ENCODE results near the gene LEKR1. TPM values are rescaled to one million over a fixed set of nuclear protein-coding genes. Genes with fewer than 3 reads are reported as not detected.

Gene LEKR1
- total and polyA plus RNA-seq, 2 of the 13 experiments (the other 11 are each of a cell fraction or from before 2014, with no cell fraction given) = 0.49 to 1.5 TPM

- Histone ChIP-seq H3K36me3 (replicated peaks in 1 of 2; ENCODE audit: control insufficient read depth in 1 of 2, insufficient read depth in 2 of 2, low read length in 2 of 2) (no peaks in the 10 kb centered on the region), H3K4me2 (ENCODE audit: low read depth, low read length) (no peak overlapping the region), H3K27me3 (ENCODE audit: control insufficient read depth in 1 of 2, insufficient read depth in 2 of 2, low read length in 2 of 2) (0 out of 5 replicates have a peak, but pooled peaks cover 0 to 1% of the 10 kb centered on the region in 2 experiments), H3K79me2 (ENCODE audit: insufficient read depth, low read length) (no peaks in the 10 kb centered on the region), H3K4me3 (replicated peaks in 1 of 3; ENCODE audit: insufficient read depth in 1 of 3, low read depth in 2 of 3, low read length in 3 of 3) (no peak overlapping the region), H3K9ac (ENCODE audit: insufficient read depth, low read depth, low read length) (no peak overlapping the region), H3K27ac (ENCODE audit: extremely low read length, insufficient read depth, low read length) (no peak overlapping the region), H3K9me3 (ENCODE audit: low read length) (no peaks in the 10 kb centered on the region), H4K20me1 (ENCODE audit: insufficient read depth, low read length) (no peaks in the 10 kb centered on the region), H3K4me1 (ENCODE audit: insufficient read depth, low read length) (no peaks in the 10 kb centered on the region), H2AFZ (ENCODE audit: low read length) (no peak overlapping the region)
- intact Hi-C loops (cut with micrococcal nuclease; ENCODE audit: unreplicated experiment) (no loop called here), in situ Hi-C loops (cut with HindIII; ENCODE audit: extremely low pct_ligation_motif_present, low pct_unique_long_range_greater_than_20kb) (no loop called here)
- ATAC-seq = no peak
- no peak for FAIRE-seq
- TF ChIP-seq ETV5 (CRISPR knock-in tag; IDR thresholded peaks at IDR 0.05; ENCODE audit: borderline replicate concordance) (no peak), FOSL1 (CRISPR knock-in tag; IDR thresholded peaks at IDR 0.05; ENCODE audit: borderline replicate concordance) (no peak), EED (CRISPR knock-in tag; IDR thresholded peaks at IDR 0.05) (no peak), ZNF430 (CRISPR knock-in tag; IDR thresholded peaks at IDR 0.05) (no peak), BATF2 (CRISPR knock-in tag; IDR thresholded peaks at IDR 0.05) (no peak), CBX5 (CRISPR knock-in tag; IDR thresholded peaks at IDR 0.05; ENCODE audit: borderline replicate concordance) (no peak), ZNF577 (CRISPR knock-in tag; IDR thresholded peaks at IDR 0.05; ENCODE audit: borderline replicate concordance, low read depth) (no peak)
- ChIA-PET POLR2A (no interaction called here), CTCF (ENCODE audit: low intra/inter-chr PET ratio, low total read pairs) (no interaction called here)
- BruUV-seq (replicated peaks) = no TSS peak
- no peak for DNase-seq (ENCODE audit: low spot score)
- whole genome bisulfite sequencing (ENCODE audit: low lambda C conversion rate) = 26% methylated on average over 4 of the region's 4 CpGs
These were observed 115.2 kb downstream of the LEKR1 start for GRCh38 chr3:156941311-156941710.

- FAIRE-seq (no peak), ATAC-seq (no peak), DNase-seq (ENCODE audit: low spot score) (no peak)
- no peak overlapping the region for H3K27ac ChIP-seq (ENCODE audit: extremely low read length, insufficient read depth, low read length)
- no peak for TF ChIP-seq MEF2D (CRISPR knock-in tag; IDR thresholded peaks at IDR 0.05)
- no peak for TF ChIP-seq AGO1 (IDR thresholded peaks at IDR 0.05; ENCODE audit: low read depth, low read length, poor library complexity, severe bottlenecking)
- no peak for TF ChIP-seq MAF1 (CRISPR knock-in tag; IDR thresholded peaks at IDR 0.05; ENCODE audit: borderline replicate concordance)
- TF ChIP-seq EHMT2 (IDR thresholded peaks at IDR 0.05; ENCODE audit: borderline replicate concordance, low read depth, low read length) = no peak
- no peak for TF ChIP-seq ZNF331 (CRISPR knock-in tag; IDR thresholded peaks at IDR 0.05)
- TF ChIP-seq ZNF362 (CRISPR knock-in tag; IDR thresholded peaks at IDR 0.05; ENCODE audit: borderline replicate concordance) = no peak
- TF ChIP-seq TOE1 (CRISPR knock-in tag; IDR thresholded peaks at IDR 0.05) = no peak
- TF ChIP-seq PRMT3 (CRISPR knock-in tag; IDR thresholded peaks at IDR 0.05; ENCODE audit: borderline replicate concordance, low read depth) = no peak
- TF ChIP-seq RBM22 (optimal IDR thresholded peaks at IDR 0.05; ENCODE audit: low read length) = no peak
- whole genome bisulfite sequencing (ENCODE audit: low lambda C conversion rate) = 31% methylated on average over 2 of the region's 2 CpGs
- H2AFZ ChIP-seq (ENCODE audit: low read length) = no peak overlapping the region
- CTCF ChIA-PET (ENCODE audit: low intra/inter-chr PET ratio, low total read pairs) = no interaction called here
- in situ Hi-C loops (cut with HindIII; ENCODE audit: extremely low pct_ligation_motif_present, low pct_unique_long_range_greater_than_20kb) = no loop called here
- no peaks in the 10 kb centered on the region for H3K36me3 ChIP-seq (replicated peaks in 1 of 2; ENCODE audit: control insufficient read depth in 1 of 2, insufficient read depth in 2 of 2, low read length in 2 of 2)
- H3K79me2 ChIP-seq (ENCODE audit: insufficient read depth, low read length) = no peaks in the 10 kb centered on the region
- H3K9ac ChIP-seq (ENCODE audit: insufficient read depth, low read depth, low read length) = no peak overlapping the region
- intact Hi-C loops (cut with micrococcal nuclease; ENCODE audit: unreplicated experiment) = no loop called here
- no TSS peak for BruUV-seq (replicated peaks)
- POLR2A ChIA-PET = no interaction called here
- H4K20me1 ChIP-seq (ENCODE audit: insufficient read depth, low read length) = no peaks in the 10 kb centered on the region
- H3K4me2 ChIP-seq (ENCODE audit: low read depth, low read length) = no peak overlapping the region
- no peaks in the 10 kb centered on the region for H3K9me3 ChIP-seq (ENCODE audit: low read length)
- no peak overlapping the region for H3K4me3 ChIP-seq (replicated peaks in 1 of 3; ENCODE audit: insufficient read depth in 1 of 3, low read depth in 2 of 3, low read length in 3 of 3)
- H3K27me3 ChIP-seq (ENCODE audit: control insufficient read depth in 1 of 2, insufficient read depth in 2 of 2, low read length in 2 of 2) = no peaks in the 10 kb centered on the region
- no peaks in the 10 kb centered on the region for H3K4me1 ChIP-seq (ENCODE audit: insufficient read depth, low read length)
These were observed 122.5 kb downstream of the LEKR1 start for GRCh38 chr3:156948402-156949210.
